NT2/D1 (cell line): ENCODE measurements around the gene MB21D2.

Experiments
- SUZ12 ChIP-seq: IDR thresholded peaks from 2 replicates; pipeline ENCODE4 v1.6.1; 2011; ENCODE audit not compliant: insufficient read length, insufficient read depth; ENCODE audit errors: extremely low read depth
- YY1 ChIP-seq: IDR thresholded peaks from 2 replicates; pipeline ENCODE4 v1.6.1; 2011; ENCODE audit not compliant: insufficient read length, insufficient read depth
- ZNF274 ChIP-seq: IDR thresholded peaks from 2 replicates; pipeline ENCODE4 v1.6.1; 2011; ENCODE audit warnings: mild to moderate bottlenecking, low read depth, low read length

DNA sequence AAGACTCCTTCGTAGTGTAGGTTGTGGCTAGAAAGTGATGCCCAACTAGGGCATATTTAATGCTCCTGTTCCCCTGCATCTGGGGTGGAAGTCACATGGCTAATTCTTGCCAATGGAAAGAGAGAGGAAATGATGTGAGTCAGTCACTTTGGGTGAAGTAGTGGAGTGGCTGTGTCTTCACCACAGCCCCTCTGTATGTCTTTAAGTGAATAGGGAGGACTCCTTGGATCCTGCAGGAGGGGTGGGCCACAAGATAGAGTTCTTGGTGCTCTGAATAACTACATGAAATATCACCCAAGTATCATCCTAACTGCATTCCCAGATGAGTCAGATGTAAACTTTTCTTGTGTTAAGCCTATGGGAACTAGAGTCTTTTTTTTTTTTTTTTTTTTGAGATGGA, 17.8 kb upstream of the MB21D2 start:
- TF ChIP-seq SUZ12 (no peak), YY1 (no peak), ZNF274 (no peak)
